Mucosa of gallbladder (tissue), 1 donor: ENCODE data around the gene TMEM161A. TPM values are rescaled to one million over a fixed set of nuclear protein-coding genes. Genes with fewer than 3 reads are reported as not detected.
"Not testable (repeated sequence)": the region's sequence is repeated elsewhere in the genome, so short reads cannot be mapped to it uniquely, and the experiment has no call there.

Source experiments
- DNase-seq: peaks from one replicate; pipeline ENCODE4 v3.0.0-alpha.2; 2020; ENCODE audit warnings: low spot score
- total RNA-seq: library from RNA; stranded (reverse); gene quantifications from one replicate; pipeline ENCODE4 v1.2.1, GENCODE V29; 2021
- donor health status: DM: no; HTN: no; CAD: no.

Gene TMEM161A
- total RNA-seq, 1 donor from 2014 or later, result 33.2 TPM

DNA sequence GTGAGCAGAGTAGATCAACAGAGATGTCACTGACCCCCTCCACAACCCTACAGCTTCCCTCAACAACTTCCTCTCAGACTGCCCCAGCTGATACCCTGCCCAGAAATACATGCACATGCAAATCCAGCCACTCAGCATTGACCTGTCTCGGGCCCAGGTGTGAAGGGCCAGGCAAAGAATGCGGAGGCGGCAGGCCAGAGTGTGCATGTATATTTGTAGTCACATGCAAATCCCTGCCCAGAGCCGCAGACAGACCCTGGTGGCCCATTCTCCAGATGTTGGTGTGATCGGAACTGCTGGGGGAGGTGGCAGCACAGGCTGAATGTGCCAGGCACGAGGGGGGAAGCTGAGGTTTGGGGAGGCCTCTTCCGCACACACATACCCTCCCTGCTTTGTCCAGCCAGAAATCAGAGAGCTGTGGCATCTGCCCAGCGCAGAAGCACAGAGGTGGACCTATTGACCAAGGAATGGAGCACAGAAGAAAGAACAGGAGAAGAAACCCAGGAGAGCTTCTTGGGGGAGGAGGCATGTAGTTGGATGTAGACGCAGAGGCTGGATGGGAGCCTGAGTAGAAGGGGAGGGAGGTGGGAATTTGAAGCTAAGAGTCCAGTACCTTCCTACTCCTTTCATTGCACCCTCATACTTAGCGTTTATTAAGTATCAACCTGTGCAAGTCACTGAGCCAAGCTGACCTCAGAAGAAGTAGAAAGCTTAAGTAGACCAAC is 17.4 kb upstream of the TMEM161A start:
- no peak for DNase-seq

DNA sequence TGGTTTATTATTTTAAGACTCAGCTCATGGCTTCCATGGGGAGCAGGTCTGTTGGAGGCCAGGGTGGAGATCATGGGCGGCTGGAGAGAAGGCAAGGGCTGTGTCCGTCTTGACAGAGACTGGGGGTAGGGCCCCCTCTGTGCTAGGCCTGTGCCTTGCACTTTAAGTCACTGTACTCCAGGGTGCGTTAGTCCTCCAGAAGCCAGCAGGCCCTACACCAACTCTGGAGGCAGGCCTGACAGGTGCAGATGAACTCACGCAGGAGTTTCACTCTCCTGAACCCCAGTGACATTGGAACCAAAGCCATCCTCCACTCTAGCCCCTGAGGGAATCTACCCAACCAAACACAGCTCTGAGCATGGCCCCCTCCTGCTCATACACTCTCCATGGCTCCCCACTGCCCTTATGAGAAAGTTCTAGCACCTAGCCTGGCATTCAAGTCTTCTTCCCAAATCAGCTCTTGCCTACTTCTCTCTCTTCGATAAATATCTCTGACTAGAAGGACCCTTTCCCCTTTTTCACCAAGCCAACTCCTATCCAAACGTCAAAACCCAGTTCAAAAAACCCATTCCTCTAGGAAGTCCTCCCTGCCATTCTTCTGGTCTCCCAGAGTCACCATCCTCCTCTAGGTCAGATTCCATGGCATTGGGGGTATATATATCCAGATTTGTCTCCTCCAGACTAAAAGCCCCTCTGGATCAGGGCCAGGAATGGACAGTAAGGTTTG is 16.7 kb upstream of the TMEM161A start:
- DNase-seq, result no peak

DNA sequence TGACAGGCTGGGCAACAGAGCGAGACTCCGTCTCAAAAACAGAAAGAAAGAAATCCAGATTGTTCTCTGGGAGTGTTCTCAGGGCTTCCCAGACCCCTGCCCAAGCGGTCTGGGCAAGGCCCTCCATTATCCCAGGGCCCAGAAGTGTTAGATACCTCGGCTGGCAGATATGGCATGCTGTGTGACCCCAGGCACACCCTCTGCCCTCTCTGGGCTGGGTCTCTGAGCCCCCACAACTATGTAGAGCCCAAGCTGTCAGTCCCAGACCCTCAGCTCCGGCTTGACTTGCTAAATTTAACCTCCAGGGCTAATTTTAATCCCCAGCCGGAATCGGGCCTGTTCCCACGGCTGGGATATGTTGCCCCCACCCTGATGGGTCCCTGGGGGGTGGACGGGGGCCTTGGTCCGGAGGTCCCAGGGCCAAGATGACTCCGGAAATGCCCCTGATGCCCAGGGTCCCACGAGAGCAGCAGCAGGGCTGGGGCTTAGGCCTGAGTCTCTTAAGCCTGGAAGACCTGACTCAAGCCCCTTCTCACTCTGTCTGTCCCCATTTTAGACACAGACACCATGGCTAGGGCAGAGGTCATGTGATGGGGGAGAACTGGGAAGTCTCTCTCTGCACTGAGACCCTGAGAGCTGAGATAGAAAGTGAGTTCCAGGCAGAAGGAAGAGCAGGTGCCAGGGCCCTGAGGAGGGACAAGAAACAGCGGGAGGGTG is 14.5 kb upstream of the TMEM161A start:
- no peak for DNase-seq

DNA sequence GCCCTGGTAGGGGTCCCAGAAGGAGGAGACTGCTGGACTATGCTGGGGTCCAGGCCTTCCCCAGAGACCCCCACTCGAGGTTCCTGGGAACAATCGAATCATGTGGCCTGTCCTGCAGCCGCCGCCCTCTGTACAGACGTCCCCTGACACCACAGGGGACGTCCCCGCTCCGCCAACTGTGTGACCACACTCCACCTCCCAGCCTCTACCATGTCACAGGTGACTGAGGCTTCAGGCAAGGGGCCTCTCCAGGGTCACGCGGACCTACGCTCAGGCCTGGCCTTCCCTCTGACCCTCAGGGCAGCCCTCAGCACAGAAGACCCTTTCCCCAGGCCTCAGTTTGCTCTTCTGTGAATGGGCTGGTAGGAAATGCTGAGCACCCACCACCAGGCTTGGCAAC is 13.1 kb upstream of the TMEM161A start:
- DNase-seq, result no peak

GRCh38 chr19:19149435-19149834 is 11.2 kb upstream of the TMEM161A start:
- no peak for DNase-seq

DNA sequence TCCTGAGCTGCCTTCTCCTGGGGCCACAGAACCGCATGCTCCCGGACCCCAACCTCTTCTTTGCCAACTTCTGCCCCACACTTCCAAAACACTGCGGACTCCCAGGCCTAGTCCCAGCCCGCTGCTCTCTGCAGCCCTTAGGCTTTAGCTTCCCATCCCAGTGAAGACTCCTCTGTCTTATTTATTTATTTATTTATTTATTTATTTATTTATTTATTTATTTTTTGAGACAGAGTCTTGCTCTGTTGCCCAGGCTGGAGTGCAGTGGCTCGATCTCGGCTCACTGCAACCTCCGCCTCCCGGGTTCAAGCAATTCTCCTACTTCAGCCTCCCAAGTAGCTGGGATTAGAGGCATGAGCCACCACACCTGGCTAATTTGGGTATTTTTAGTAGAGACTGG is 10.2 kb upstream of the TMEM161A start:
- DNase-seq, result not testable (repeated sequence)

DNA sequence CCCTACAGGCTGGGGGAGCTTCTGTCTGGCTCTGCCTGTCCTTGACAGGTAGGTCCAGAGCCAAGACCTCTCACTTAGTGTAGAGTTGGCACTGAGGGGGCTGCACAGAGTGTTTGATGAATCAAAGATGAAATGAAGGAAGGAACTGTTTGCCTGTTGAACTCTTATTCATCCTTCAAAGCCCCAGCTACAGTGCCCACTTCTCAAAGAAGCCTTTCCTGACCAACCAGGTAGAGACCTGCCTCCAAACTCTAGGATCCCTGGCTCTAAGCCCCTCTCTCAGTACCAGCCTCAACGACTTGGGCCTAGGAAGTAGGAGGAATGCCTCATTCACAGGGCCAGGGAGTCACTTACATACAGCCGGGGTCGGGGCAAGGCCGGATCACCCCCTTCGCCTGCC is 9.1 kb upstream of the TMEM161A start:
- DNase-seq, result no peak

GRCh38 chr19:19146865-19147264 is 8.6 kb upstream of the TMEM161A start:
- no peak for DNase-seq

DNA sequence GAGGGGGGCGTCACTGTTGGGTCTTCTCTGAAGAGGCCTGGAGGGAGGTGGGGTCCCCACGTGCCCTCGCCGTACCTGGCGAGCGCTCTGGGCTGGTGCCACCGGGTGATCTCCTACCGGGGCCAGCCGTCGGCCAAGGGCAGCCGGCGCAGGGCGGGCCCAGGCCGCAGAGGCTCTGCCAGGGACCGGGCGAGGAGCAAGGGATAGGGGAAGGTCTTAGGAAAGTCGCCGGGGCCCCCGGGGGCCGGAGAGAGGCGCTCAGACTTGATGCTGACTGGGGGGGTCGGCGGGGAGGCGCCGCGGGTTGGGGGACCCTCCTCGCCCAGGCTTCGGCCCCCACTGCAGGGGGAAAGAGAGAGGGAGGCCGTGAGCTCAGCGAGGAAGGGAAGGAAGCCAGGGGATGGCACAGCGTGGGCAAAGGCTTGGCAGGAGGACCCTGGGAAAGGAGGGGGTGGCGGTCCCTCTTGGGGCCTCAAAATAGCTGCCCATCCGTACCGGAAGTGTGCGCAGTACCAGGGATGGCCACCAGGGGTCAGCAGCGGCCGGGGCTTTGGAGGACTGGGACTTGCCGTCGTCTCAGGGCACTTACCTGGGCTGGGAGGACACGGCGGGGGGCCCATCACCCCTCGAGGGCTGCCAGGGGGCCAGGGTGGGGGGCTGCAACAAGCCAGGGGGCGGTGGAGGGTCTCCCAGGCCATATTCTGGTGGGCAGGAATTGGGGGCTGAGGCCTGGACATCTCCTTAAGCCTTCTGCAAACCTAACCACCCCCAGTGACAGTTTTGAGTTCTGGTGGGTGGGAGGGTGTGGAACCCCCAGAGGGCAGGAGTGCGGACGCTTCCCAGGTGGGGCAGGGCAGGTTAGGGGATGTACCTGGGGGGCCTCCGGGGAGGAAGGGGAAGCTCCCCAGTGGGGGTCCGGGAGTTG is 7.7 kb upstream of the TMEM161A start:
- peak; percentile 78 for DNase-seq

DNA sequence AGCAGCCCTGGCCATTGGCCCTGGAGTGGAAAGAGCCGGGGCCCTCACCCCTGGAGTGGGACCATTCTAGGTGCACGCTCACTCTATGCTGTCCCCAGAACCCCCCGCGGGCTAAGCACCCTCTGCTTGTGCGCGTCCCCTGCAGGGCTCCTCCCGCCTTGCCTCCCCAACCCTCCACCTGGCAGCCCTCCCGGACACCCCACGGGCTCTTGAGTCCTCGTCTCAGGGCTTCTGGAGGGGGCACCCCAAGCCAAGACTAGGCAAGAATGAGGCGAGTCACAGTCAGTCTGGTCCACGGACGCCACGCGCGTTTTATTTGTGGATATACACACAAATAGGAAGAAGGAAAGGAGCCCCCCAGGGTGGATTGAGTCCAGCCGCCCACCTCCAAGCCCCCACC is 7.0 kb upstream of the TMEM161A start:
- no peak for DNase-seq

GRCh38 chr19:19142347-19142746 is 4.1 kb upstream of the TMEM161A start:
- DNase-seq, result no peak

- DNase-seq, result no peak
Observed at GRCh38 chr19:19140476-19140875, 2.2 kb upstream of the TMEM161A start.

GRCh38 chr19:19139876-19140229 is 1.6 kb upstream of the TMEM161A start:
- no peak for DNase-seq

- DNase-seq, result no peak
Observed at GRCh38 chr19:19137556-19138108, 646 bp downstream of the TMEM161A start.

GRCh38 chr19:19135713-19136112 is 2.6 kb downstream of the TMEM161A start:
- not testable (repeated sequence) for DNase-seq

- no peak for DNase-seq
Observed at GRCh38 chr19:19134687-19135158, 3.6 kb downstream of the TMEM161A start.

GRCh38 chr19:19133985-19134384 is 4.3 kb downstream of the TMEM161A start:
- DNase-seq, result no peak

- DNase-seq, result no peak
Observed at GRCh38 chr19:19132912-19133311, 5.4 kb downstream of the TMEM161A start.

GRCh38 chr19:19131989-19132388 is 6.3 kb downstream of the TMEM161A start:
- DNase-seq, result no peak

GRCh38 chr19:19126102-19126501 is 12.2 kb downstream of the TMEM161A start:
- DNase-seq, result no peak

DNA sequence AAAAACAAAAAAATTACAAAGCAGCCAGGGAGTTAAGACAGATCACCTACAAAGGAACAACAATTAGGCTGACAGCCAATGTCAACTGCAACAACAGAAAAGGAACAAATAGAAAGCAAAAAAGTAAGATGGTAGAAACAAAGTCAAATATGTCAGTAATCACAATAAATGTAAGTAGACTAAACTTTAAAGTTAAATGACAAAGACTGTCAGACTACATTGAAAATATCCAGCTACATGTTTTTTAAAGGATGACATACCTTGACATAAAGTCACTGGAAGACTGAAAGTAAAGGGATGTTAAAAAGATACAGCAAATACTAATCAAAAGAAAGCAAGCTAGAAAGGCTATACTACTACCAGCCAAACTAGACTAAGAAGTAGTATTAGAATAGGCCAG is 14.9 kb downstream of the TMEM161A start:
- no peak for DNase-seq
